CD14-positive monocyte (primary cell): Measurements from ENCODE around the gene FNIP2. TPM values are rescaled to one million over a fixed set of nuclear protein-coding genes. Genes with fewer than 3 reads are reported as not detected.

Experiments used
- DNase-seq, 3 donors: peaks; one replicate each; pipeline ENCODE4 v3.0.0-alpha.2; 2011 to 2022
- H2AFZ ChIP-seq: 2 replicates; pipeline ENCODE4 v1.6.0; 2012; ENCODE audit warnings: mild to moderate bottlenecking, low read depth, low read length, inconsistent platforms; ENCODE audit not compliant: insufficient read depth, poor library complexity, severe bottlenecking
- H3K27ac ChIP-seq, 2 donors: 1 replicate in 1 of 2; 2 replicates in 1 of 2; pipeline ENCODE4 v1.5.1; 2012 to 2013; ENCODE audit warnings: low read length in 2 of 2, control low read depth in 1 of 2, inconsistent platforms in 1 of 2, low read depth in 1 of 2, mild to moderate bottlenecking in 1 of 2
- H3K27me3 ChIP-seq, 2 donors: one replicate each; pipeline versions ENCODE4 v1.6.0 to v1.6.1; 2011 to 2013; ENCODE audit warnings: low read length in 2 of 2; ENCODE audit not compliant: control insufficient read depth in 2 of 2, insufficient read depth in 2 of 2
- H3K36me3 ChIP-seq, 2 donors: replicated peaks in 1 of 2; 1 replicate in 1 of 2; 2 replicates in 1 of 2; pipeline versions ENCODE4 v1.5.1 to v1.6.1; 2012 to 2013; ENCODE audit warnings: low read length in 2 of 2, control low read depth in 1 of 2, inconsistent platforms in 1 of 2, mild to moderate bottlenecking in 1 of 2; ENCODE audit not compliant: insufficient read depth in 2 of 2, control insufficient read depth in 1 of 2
- H3K4me1 ChIP-seq, 2 donors: 1 replicate in 1 of 2; 2 replicates in 1 of 2; pipeline versions ENCODE4 v1.5.1 to v1.6.1; 2012 to 2013; ENCODE audit warnings: low read length in 2 of 2, control low read depth in 1 of 2, inconsistent platforms in 1 of 2, mild to moderate bottlenecking in 1 of 2, moderate library complexity in 1 of 2; ENCODE audit not compliant: insufficient read depth in 2 of 2, control insufficient read depth in 1 of 2
- H3K4me2 ChIP-seq: replicated peaks from 2 replicates; pipeline ENCODE3; 2012; ENCODE audit warnings: low read length, moderate library complexity, mild to moderate bottlenecking; ENCODE audit not compliant: poor library complexity, severe bottlenecking; ENCODE audit errors: extremely low read depth
- H3K4me3 ChIP-seq, 3 experiments: fragments of 200-600 bp in 1 of 3; sonication (generic) in 1 of 3; replicated peaks in 1 of 3; 1 replicate in 2 of 3; 2 replicates in 1 of 3; pipeline ENCODE4 v1.5.1; 2011 to 2013; ENCODE audit warnings: low read length in 3 of 3, mild to moderate bottlenecking in 3 of 3, control low read depth in 2 of 3, low read depth in 2 of 3, inconsistent platforms in 1 of 3, moderate library complexity in 1 of 3
- H3K79me2 ChIP-seq: 2 replicates; pipeline ENCODE4 v1.6.0; 2012; ENCODE audit warnings: mild to moderate bottlenecking, control low read depth, inconsistent platforms, low read length, moderate library complexity; ENCODE audit not compliant: insufficient read depth
- H3K9ac ChIP-seq: 2 replicates; pipeline ENCODE4 v1.6.0; 2017; ENCODE audit warnings: low read length, mild to moderate bottlenecking; ENCODE audit not compliant: insufficient read depth, poor library complexity, severe bottlenecking
- H3K9me3 ChIP-seq, 2 donors: replicated peaks in 1 of 2; 1 replicate in 1 of 2; 2 replicates in 1 of 2; pipeline versions ENCODE4 v1.5.1 to v1.6.1; 2012 to 2013; ENCODE audit warnings: low read length in 2 of 2, control low read depth in 1 of 2; ENCODE audit not compliant: control insufficient read depth in 1 of 2, insufficient read depth in 1 of 2
- H4K20me1 ChIP-seq: 2 replicates; pipeline ENCODE4 v1.6.0; 2012; ENCODE audit warnings: mild to moderate bottlenecking, low read length, control low read depth, moderate library complexity; ENCODE audit not compliant: insufficient read depth
- H3K27ac Mint-ChIP-seq, 7 donors: one replicate each; pipeline ENCODE4 v1.8.0; 2020; ENCODE audit warnings: mild to moderate bottlenecking in 7 of 7, mixed read lengths in 7 of 7, moderate library complexity in 6 of 7, inconsistent platforms in 2 of 7
- H3K27me3 Mint-ChIP-seq, 3 donors: one replicate each; pipeline ENCODE4 v1.8.0; 2021 to 2022; ENCODE audit warnings: low read depth in 3 of 3, mild to moderate bottlenecking in 3 of 3, mixed read lengths in 3 of 3, moderate library complexity in 3 of 3, inconsistent platforms in 1 of 3
- H3K36me3 Mint-ChIP-seq, 2 donors: one replicate each; pipeline ENCODE4 v1.8.0; 2020; ENCODE audit warnings: mixed read lengths in 2 of 2, inconsistent platforms in 1 of 2, mild to moderate bottlenecking in 1 of 2
- H3K4me1 Mint-ChIP-seq: one replicate; pipeline ENCODE4 v1.8.0; 2020; ENCODE audit warnings: mild to moderate bottlenecking, mixed read lengths
- H3K4me3 Mint-ChIP-seq, 2 donors: one replicate each; pipeline ENCODE4 v1.8.0; 2020; ENCODE audit warnings: mild to moderate bottlenecking in 2 of 2, mixed read lengths in 2 of 2, moderate library complexity in 1 of 2
- H3K9me3 Mint-ChIP-seq, 7 donors: one replicate each; pipeline ENCODE4 v1.8.0; 2020 to 2022; ENCODE audit warnings: mixed read lengths in 7 of 7, mild to moderate bottlenecking in 6 of 7, moderate library complexity in 6 of 7, inconsistent platforms in 2 of 7
- CTCF ChIP-seq: fragments of 200-600 bp; IDR thresholded peaks from one replicate; pipeline ENCODE4 v1.8.0; 2022; ENCODE audit warnings: antibody characterized with exemption, mild to moderate bottlenecking
- WGBS: methylation state at CpG from one replicate; pipeline ENCODE4 v1.1.5; 2013; ENCODE audit warnings: missing lambda C conversion rate; ENCODE audit not compliant: insufficient coverage; 5-methylcytosine and 5-hydroxymethylcytosine counted together
- intact Hi-C, 2 donors: fragments of 100-400 bp; cut with micrococcal nuclease; formaldehyde crosslinking; loops; one replicate each; pipeline versions ENCODE4 v1.15.0 to v1.15.1; 2023
- polyA plus RNA-seq, 3 donors: library from polyadenylated mRNA; depleted of rRNA in 1 of 3; unstranded in 2 of 3; stranded (reverse) in 1 of 3; fragments of 300-500 nt in 2 of 3; fragments of >200 nt in 1 of 3; fragmentation: Illumina TruSeq in 2 of 3; gene quantifications; 1 replicate in 2 of 3; 2 replicates in 1 of 3; pipeline ENCODE4 v1.2.3, GENCODE V29; 2012 to 2021

The FNIP2 gene
- polyA plus RNA-seq, 3 donors, result 3.5 to 7.7 (median 5.7) TPM

- H3K27me3 ChIP-seq, result no peaks in the 10 kb centered on the region
- H3K36me3 Mint-ChIP-seq, result peaks cover 69 to 72% of the 10 kb centered on the region in 2 donors
- H4K20me1 ChIP-seq, result no peaks in the 10 kb centered on the region
- no peaks in the 10 kb centered on the region for H3K4me1 Mint-ChIP-seq
- peaks cover 43 to 84% of the 10 kb centered on the region in 2 donors for H3K36me3 ChIP-seq
- H3K79me2 ChIP-seq, result peaks cover 7% of the 10 kb centered on the region
- intact Hi-C loops, result no loop called here
- H3K27me3 Mint-ChIP-seq, result no peaks in the 10 kb centered on the region
- no peaks in the 10 kb centered on the region for H3K4me1 ChIP-seq
- H3K4me3 Mint-ChIP-seq, result no peak overlapping the region
- peak overlapping the region in 3 of 7 donors; percentile 12 to 70 (median 46) for H3K27ac Mint-ChIP-seq
- no peaks in the 10 kb centered on the region for H3K9me3 Mint-ChIP-seq
- H3K9me3 ChIP-seq, result no peaks in the 10 kb centered on the region
- H3K4me2 ChIP-seq, result no peak overlapping the region
- no peak overlapping the region for H3K27ac ChIP-seq
- WGBS, result 100% methylated on average over 1 of the region's 2 CpGs
- no peak overlapping the region for H2AFZ ChIP-seq
- no peak for TF ChIP-seq CTCF
- no peak overlapping the region for H3K9ac ChIP-seq
- DNase-seq, result no peak
- H3K4me3 ChIP-seq, result no peak overlapping the region
These were observed 60.4 kb downstream of the FNIP2 start for GRCh38 chr4:158829254-158829653.

- H3K27ac ChIP-seq, result no peak overlapping the region
- H4K20me1 ChIP-seq, result no peaks in the 10 kb centered on the region
- H3K27me3 ChIP-seq, result no peaks in the 10 kb centered on the region
- no peak overlapping the region for H3K4me2 ChIP-seq
- H3K4me1 ChIP-seq, result no peaks in the 10 kb centered on the region
- no peak for DNase-seq
- H3K9ac ChIP-seq, result no peak overlapping the region
- Mint-ChIP-seq H3K27me3 (no peaks in the 10 kb centered on the region), H3K9me3 (no peaks in the 10 kb centered on the region), H3K36me3 (peaks cover 79 to 81% of the 10 kb centered on the region in 2 donors), H3K4me1 (no peaks in the 10 kb centered on the region), H3K27ac (peak overlapping the region in 1 of 7 donors; percentile 2), H3K4me3 (no peak overlapping the region)
- WGBS, result no CpG with 5 or more reads among the region's 5 CpGs
- intact Hi-C loops, result loop anchor here in 1 of 2 donors (10.0 kb wide), 1 partner anchor 59 kb away; no protein-coding TSS in a partner anchor
- no peak overlapping the region for H3K4me3 ChIP-seq
- H3K9me3 ChIP-seq, result no peaks in the 10 kb centered on the region
- no peak overlapping the region for H2AFZ ChIP-seq
- peaks cover 47 to 94% of the 10 kb centered on the region in 2 donors for H3K36me3 ChIP-seq
- no peaks in the 10 kb centered on the region for H3K79me2 ChIP-seq
- no peak for TF ChIP-seq CTCF
These were observed 64.8 kb downstream of the FNIP2 start for GRCh38 chr4:158833602-158834001.
